Dermis blood vessel endothelial cell (primary cell): ENCODE results near the gene PKD1. TPM values are rescaled to one million over a fixed set of nuclear protein-coding genes. Genes with fewer than 3 reads are reported as not detected.

Experiments
- DNase-seq: peaks from one replicate; pipeline ENCODE4 v3.0.0; 2010
- total RNA-seq: library from RNA; depleted of rRNA; stranded (reverse); fragments of >200 nt; gene quantifications from 2 replicates; pipeline ENCODE4 v1.2.3, GENCODE V29; 2014

PKD1 gene
- total RNA-seq, 1 donor from 2014 or later: 77.1 TPM

DNA sequence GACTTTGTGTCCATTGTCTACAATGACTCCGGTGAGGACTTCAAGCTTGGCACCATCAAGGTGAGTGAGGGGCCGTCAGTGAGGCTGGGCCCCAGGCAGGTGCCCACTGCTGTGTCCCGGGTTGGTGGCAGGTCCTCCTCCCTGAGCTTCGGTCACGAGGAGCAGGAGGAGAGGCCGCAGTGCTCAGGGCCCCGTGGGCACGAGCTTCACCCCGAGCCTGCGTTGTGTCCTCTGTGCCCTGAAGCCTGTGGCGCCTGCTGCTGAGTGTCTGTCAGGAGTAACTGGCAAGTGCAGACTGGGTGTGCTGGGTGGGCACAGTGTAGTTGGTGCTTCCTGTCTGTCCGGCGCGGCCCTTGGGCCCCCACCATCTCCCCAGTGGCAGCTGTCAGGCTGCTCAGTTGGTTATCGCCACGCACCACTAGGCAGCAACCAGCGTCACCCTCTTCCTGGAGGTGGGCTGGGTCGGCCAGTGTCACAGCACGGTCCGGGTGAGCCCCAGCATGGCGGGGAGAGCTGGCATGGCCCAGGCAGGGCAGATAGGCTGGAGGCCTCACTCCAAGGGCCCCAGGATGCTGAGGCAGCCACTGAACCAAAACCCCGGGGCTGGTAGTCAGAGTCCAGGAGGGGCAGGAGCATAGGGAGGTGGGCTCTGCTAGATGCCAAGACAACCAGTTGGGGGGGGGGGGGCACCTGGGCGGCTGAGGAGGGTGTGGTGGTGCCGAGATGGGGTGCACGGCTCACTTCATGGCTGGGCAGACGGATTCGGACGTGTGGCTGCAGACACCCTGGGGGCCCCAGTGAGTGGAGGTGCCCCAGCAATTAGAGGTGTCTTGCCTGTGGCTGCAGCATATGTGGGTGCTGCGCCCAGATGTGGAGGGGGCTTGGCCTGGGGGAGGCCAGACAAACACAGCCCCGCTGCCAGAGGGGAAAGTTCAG, 48.6 kb downstream of the PKD1 start:
- DNase-seq: no peak

DNA sequence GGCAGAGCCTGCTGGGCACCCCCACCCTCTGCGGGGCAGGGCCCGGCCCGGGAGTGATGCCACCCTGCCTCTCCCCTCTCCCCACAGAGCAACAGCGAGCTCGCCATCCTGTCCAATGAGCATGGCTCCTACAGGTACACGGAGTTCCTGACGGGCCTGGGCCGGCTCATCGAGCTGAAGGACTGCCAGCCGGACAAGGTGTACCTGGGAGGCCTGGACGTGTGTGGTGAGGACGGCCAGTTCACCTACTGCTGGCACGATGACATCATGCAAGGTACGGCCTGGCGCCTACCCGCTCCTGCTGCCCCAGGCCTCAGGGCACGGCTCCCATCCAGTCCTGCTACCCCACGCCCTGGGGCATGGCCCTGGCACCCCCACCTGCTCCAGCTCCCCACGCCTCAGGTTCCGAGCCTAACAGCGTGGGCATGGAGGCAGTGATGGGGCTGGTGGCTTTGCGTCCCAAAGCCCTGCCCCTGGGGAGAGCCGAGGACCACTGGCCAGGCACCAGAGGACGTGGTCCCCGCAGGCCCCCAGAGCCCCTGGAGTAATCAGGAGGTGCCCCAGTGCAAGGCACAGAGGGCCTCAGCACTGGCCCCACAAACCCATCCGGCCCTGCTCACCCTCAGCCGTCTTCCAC, 49.5 kb downstream of the PKD1 start:
- no peak for DNase-seq

DNA sequence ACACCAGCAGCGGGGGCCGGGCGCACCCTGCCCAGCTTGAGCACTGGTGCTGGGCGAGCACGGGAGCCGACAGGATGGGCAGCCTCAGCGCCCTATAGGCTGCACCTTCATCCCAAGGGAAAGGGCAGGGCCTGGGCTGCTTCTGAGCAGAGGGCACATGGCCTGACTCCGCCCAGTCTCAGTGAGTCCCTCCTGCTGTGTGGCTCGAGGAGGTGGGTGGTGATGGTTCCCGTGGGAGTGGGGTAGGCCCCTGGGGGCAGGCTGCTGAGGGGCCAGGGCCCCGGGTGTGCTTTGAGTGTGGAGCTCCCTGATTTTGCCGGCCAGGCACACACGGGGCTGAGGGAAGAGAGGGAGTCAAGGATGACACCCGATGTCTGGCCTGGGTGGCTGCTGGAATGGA, 50.0 kb downstream of the PKD1 start:
- DNase-seq: no peak

DNA sequence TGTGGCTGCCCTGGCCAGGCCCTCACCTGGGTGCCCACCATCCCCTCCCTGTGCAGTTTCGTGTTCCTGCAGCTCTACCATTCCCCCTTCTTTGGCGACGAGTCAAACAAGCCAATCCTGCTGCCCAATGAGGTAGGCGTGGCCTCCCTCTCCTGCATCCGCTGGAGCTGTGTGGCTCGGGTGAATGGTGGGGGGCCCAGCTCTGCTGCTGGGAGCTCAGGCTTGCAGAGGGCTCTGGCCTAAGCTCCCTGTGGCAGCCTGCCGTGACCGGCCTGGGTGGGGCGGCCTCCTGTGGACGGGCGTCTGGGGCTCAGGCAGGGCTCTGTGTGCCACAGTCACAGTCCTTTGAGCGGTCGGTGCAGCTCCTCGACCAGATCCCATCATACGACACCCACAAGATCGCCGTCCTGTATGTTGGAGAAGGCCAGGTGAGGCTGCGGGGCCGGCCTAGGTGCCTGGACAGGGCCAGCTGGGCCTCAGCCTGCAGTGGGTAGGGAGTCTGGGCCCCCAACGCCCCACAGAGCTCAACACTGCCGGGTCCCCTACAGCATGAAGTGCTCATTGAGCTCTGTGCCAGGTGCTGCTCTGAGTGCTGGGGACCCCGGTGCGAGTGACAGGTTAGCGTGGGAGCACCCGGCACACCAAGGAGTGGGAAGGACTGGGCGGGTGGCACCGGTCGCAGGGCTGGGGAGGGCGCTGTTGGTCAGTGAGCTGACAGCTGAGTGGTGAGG, 50.6 kb downstream of the PKD1 start:
- no peak for DNase-seq

DNA sequence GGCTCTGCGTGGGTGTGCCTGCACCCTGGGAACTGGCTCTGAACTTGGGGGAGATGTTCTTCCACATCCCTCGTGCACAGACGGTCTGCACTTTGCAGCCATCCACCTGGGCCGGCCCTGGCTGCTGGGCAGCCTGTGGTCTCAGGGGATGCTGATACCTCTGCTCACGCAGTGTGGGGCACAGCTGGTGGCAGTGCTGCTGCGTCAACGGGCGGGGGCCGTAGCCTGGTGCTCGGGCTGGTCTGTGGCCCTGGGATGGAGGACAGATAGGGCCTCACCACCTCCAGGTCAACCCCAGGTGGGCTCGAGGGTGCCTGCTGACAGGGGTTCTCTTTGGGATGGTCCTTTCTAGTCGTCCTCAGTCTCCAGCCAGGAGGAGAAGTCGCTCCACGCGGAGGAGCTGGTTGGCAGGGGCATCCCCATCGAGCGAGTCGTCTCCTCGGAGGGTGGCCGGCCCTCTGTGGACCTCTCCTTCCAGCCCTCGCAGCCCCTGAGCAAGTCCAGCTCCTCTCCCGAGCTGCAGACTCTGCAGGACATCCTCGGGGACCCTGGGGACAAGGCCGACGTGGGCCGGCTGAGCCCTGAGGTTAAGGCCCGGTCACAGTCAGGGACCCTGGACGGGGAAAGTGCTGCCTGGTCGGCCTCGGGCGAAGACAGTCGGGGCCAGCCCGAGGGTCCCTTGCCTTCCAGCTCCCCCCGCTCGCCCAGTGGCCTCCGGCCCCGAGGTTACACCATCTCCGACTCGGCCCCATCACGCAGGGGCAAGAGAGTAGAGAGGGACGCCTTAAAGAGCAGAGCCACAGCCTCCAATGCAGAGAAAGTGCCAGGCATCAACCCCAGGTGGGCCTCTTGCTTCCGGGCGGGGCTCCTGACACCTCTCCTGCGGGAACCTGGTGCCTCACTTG, 51.6 kb downstream of the PKD1 start:
- DNase-seq: no peak

DNA sequence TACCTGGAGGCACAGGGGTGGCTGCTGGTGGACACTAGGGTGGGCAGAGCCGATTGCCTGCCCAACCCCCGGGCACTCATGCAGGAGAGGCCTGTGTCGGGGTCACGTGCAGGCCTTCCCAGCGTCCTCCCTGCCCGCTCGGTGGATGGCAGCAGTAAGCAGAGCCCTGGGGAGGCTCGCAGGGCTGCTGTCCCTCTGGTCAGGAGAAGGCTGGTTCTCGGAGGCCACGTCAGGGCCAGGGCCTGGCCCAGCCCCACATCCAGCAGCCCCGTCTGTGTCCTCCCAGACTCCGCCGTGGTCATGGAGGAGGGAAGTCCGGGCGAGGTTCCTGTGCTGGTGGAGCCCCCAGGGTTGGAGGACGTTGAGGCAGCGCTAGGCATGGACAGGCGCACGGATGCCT, 52.3 kb downstream of the PKD1 start:
- no peak for DNase-seq

DNA sequence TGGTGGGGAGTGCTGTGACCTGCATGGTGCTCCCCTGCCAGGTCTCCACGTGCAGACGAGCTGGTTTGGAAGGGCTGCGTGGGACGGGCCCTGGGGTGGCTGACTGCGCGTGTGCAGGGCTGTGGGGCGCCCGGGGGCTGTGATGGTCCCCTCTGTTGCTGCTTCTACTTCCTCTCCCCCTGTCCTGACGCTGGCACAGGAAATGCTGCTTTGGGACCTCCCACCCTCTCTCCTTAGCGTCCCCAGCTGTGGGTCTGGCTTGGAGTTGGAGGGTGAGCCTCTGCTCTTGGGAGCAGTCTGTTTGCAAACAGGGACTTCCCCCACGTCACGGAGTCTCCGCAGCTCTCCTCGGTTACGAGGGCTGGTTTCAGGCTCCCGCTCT, 52.7 kb downstream of the PKD1 start:
- DNase-seq: no peak

DNA sequence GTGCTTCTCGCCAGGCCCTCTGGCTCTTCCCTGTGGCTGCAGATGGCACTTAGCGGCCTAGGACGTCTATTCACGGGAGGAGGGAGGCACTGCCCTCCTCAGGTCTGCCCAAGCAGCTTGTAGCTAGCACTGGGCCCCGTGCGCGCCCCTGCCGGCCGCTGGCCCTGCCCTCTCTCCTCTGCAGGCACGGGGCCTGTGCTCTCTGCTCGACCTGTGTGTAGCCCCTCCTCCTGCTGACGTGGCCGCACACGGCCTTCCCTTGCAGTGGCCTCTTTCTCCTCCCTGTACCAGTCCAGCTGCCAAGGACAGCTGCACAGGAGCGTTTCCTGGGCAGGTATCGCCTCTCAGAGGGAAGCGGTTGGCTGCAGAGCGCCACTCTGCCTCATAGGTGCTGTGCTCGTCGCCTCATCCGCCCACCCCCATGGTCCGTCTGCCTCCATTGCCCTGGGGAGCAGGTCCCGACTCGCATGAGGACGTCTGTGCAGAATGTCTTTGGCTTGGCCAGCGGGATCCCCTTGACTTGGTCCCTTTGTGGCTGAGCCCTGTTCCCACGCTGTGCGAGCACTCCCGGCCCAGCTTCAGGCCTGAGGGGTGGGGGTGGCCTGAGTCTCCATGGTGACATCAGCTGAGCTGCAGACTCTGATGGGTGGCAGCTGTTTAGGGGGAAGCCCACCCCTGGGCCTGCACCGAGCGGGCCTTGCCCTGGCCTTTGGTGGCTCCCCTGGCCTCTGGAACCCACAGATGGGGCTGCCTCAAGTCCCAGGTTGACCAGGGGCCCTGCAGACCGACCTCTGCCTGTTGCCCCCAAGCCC, 53.3 kb downstream of the PKD1 start:
- no peak for DNase-seq

DNA sequence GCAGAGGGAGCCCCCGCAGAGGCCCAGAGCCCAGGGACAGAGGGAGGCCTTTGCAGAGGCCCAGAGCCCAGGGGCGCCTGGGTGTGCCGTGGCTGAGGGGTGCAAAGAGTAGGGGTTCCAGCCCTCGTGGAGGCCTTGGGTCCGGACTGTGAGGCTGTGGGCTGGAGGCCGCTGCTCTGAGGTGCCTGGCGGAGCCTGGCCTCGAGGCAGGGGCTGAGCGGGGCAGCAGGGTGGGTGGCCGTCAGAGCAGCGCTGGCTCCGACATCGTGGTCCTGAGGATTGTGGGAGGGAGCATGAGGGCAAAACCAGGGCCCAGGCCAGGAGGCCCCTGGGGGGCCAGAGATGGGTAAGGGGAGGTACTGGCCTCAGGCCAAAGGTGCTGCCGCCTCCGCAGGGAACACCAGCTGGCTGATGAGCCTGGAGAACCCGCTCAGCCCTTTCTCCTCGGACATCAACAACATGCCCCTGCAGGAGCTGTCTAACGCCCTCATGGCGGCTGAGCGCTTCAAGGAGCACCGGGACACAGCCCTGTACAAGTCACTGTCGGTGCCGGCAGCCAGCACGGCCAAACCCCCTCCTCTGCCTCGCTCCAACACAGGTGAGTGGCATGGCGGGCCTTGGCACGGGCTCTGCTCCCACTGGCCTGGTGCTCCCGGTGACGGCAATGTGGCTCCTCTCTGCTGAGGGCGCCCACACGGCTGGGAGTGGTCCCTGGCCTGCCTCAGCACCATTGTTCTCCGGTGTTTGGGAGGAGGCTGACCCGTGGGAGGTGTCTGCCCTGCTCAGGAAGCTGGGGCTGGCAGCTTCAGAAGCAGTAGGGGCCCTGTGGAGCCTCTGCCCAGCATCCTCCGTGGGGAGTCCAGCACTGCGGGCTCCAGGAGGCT, 54.3 kb downstream of the PKD1 start:
- no peak for DNase-seq

DNA sequence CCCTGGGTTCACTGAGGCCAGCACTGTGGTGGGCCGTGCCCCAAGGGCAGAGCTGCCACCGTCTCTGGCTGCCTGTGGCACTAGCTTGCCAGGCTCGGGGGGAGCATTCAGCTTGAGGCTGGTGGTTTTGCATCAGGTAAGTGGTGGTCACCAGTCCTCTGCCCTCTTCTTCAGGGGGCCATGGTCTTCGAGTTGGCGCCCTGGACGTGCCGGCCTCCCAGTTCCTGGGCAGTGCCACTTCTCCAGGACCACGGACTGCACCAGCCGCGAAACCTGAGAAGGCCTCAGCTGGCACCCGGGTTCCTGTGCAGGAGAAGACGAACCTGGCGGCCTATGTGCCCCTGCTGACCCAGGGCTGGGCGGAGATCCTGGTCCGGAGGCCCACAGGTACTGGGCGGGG, 55.7 kb downstream of the PKD1 start:
- DNase-seq: no peak

DNA sequence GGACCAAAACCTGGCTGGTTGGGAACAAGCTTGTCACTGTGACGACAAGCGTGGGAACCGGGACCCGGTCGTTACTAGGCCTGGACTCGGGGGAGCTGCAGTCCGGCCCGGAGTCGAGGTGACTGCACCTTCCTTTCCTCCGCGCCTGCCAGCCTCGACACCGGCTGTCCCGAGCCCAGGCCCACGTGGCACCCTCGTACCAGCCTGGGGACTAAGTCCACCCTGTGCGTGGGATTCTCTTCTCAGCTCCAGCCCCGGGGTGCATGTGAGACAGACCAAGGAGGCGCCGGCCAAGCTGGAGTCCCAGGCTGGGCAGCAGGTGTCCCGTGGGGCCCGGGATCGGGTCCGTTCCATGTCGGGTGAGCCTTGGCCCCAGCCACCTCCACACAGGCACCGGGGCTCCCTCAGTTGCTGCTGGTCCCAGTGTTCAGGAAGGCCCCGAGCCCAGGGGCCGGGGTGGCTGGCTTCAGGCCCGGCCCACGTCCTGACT, 56.3 kb downstream of the PKD1 start:
- DNase-seq: no peak

DNA sequence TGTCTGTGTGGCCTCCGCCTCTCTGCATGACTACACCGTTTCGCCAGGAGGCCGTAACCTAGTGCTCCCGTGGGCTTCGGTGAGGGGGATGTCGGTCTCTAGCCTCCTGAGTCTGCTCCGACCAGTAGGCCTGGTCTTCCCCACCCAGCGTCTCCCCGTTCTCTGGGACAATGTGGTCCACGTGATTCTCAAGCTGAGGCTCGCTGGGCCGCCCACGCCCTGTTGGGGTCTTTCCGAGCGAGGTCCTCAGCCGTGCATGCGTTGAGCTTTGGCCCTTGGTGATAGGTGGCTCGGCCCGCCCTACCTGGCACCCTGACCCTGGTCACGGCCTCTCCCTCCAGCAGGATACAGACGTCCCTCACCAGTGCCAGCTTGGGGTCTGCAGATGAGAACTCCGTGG, 57.0 kb downstream of the PKD1 start:
- DNase-seq: no peak

DNA sequence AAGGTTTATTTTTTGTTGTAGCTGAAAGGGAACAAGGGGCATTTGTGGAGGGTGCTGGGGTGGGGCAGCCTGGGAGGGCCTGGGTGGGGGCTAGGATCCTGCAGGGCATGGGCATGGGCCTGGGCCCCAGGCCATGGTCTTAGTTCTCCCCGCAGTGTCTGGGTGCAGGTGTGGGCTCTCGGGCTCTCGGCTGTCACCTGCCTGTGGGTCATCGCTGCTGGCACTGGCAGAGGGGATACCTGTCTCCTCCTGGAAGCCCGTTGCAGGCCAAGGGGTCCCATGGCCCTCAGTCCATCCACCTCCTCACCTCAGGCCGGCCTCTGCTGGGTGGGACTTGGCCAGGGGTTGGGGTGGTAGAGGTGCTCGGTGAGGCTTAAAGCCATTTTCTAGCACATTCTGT, 57.6 kb downstream of the PKD1 start:
- no peak for DNase-seq

DNA sequence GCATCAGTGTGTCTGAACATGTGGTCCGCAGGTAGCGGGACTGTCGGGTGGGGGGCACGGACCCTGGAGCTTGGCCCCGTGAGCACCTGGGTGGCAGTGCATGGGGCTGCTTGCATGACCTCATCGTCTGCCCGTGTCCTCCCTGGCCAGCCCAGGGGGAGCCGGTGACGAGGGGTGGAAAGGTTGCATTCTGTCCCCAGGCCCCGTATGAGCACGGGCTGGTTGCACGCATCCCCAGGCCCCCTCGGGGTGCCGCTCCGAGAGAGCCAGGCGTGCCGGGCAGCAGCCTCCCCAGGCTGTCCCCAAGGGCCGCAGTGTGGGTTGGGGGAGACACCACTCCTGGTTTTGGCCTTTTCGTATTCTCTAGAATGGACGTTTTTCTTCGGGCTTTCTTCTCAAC, 58.0 kb downstream of the PKD1 start:
- DNase-seq: no peak

DNA sequence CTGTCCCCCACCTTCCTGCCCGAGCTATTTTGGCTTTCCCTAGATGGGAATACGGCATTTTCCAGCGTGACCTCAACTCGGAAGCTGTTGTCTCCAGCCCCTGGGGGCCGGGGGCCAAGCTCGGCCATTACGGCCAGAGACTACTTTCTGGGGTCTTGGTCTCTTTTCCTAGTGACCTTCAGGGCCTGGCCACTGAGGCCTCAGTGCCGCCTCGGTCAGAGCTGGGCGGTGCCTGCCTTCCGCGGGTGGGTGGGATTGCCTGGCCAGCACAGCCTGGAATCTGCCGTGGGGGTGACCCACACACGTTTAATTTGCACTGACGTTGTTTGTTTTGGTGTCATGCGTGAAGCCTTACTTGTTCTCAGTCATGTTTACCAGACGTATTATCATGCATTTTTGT, 58.7 kb downstream of the PKD1 start:
- DNase-seq: no peak

DNA sequence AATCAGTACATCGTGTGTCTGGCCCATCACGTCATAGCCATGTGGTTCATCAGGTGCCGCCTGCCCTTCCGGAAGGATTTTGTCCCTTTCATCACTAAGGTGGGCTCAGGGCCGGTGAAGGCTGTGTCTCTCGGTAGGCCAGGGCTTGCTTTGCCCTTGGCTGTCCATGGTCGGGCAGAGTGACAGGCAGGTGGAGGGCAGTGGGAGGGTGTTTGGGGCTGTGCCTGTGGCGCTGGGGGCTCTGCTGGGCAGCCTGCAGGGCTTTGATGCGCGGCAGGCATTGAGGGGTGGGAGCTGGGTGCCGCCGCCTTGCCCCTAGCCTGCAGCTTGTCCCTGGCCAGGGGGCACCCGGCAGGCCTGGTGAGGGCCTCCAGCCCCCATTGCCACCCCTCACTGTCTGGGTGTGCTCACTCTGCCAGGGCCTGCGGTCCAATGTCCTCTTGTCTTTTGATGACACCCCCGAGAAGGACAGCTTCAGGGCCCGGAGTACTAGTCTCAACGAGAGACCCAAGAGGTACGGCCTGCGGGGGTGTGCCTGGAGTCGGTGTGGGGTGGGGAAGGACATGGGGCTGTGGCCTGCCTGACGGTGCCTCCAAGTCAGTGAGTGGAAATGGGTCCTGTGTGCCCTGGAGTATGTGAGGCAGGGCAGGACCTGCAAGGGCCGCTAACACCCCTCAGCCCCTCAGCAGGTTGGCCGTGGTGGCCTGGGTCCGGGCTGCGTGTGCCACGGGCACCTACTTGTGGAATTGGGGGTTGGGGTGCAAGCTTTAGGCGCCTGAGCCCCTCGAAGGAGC, 59.4 kb downstream of the PKD1 start:
- DNase-seq: no peak

DNA sequence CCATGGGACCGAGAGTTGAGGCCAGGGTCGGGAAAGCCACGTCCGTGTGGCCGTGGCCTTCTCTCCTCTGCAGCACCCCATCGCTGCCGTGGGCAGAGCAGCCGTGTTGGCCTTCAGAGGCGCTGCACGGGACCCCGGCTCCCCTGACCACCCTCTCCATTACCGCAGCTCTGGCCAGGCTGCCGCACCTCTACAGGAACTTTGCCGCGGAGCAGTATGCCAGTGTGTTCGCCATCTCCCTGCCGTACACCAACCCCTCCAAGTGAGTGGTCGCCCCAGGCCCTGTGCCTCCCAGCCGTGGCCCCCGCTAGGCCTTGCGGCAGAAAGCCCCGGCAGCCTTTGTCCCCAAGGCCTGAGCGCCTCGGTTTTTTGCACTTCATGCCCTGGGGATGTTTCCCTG, 60.1 kb downstream of the PKD1 start:
- no peak for DNase-seq

DNA sequence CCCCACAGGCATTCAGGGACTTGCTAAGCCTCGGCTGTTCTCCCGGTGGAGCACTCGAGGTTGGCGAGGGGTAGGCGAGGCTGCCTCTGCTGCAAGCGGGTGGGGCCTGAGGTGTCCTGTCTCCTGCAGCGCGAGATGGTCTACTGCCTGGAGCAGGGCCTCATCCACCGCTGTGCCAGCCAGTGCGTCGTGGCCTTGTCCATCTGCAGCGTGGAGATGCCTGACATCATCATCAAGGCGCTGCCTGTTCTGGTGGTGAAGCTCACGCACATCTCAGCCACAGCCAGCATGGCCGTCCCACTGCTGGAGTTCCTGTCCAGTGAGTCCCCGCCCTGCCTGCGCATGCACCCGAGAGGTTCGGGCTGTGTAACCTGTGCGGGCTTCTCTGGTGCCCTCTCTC, 61.6 kb downstream of the PKD1 start:
- no peak for DNase-seq

DNA sequence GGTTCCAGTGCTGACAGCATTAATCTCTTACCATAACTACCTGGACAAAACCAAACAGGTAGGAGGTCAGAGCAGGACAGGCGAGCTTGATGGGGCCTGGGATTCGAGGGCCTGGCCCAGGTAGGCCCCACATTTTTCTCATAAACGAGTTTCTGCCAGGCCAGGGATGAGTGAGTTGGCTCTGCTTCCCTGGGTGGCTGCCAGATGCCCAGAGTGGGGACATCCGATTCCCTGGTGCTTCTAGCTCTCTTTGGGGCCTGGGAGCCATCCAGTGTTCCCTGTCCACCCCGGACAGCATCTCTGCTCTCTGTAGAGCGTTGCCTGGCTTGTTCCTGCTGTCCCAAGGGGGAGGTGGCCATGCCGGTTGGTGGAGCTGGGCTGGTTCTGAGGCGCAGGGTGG, 62.8 kb downstream of the PKD1 start:
- DNase-seq: no peak
